SK-N-SH (cell line): ENCODE results near the gene C22orf15. TPM values are rescaled to one million over a fixed set of nuclear protein-coding genes. Genes with fewer than 3 reads are reported as not detected.

Source experiments
- CTCF ChIA-PET: fragments of 300-600, 350-600 bp; formaldehyde crosslinking; extraction: SDS; loops from one replicate; lab custom pipeline; 2021; lab: Yijun Ruan, JAX
- POLR2A ChIA-PET: fragments of 350-600 bp; sonication (Branson Sonifier 250); formaldehyde crosslinking; extraction: SDS; loops from one replicate; lab custom pipeline; 2020; ENCODE audit warnings: antibody characterized with exemption, inconsistent platforms; lab: Yijun Ruan, JAX
- DNase-seq: peaks from one replicate; pipeline ENCODE4 v3.0.0; 2012
- H2AFZ ChIP-seq: fragments of 200-600 bp; sonication (generic); 2 replicates; pipeline ENCODE4 v1.8.1; 2016; ENCODE audit warnings: antibody characterized with exemption, mild to moderate bottlenecking, low read depth
- H3F3A ChIP-seq: fragments of 200-600 bp; sonication (generic); replicated peaks from 2 replicates; pipeline ENCODE3; 2016; ENCODE audit warnings: antibody characterized with exemption, mild to moderate bottlenecking; ENCODE audit not compliant: insufficient read depth
- H3K27ac ChIP-seq, 2 experiments: fragments of 200-500 bp in 1 of 2; fragments of 200-600 bp in 1 of 2; sonication (Bioruptor generic) in 1 of 2; sonication (generic), shearing (Covaris generic) in 1 of 2; 2 replicates each; pipeline versions ENCODE4 v1.5.1 to v1.6.1; 2014 to 2016; ENCODE audit warnings: low read depth in 2 of 2, inconsistent platforms in 1 of 2, low read length in 1 of 2, mild to moderate bottlenecking in 1 of 2, mixed read lengths in 1 of 2
- H3K27me3 ChIP-seq: fragments of 200-600 bp; sonication (generic), shearing (Covaris generic); 2 replicates; pipeline ENCODE4 v1.6.1; 2016; ENCODE audit warnings: mixed run types; ENCODE audit not compliant: insufficient read depth
- H3K36me3 ChIP-seq, 2 experiments: fragments of 200-500 bp in 1 of 2; fragments of 200-600 bp in 1 of 2; sonication (Bioruptor generic) in 1 of 2; sonication (generic) in 1 of 2; replicated peaks in 1 of 2; 2 replicates each; pipeline versions ENCODE3 to v1.5.1; 2014 to 2016; ENCODE audit warnings: low read length in 1 of 2, mild to moderate bottlenecking in 1 of 2; ENCODE audit not compliant: insufficient read depth in 2 of 2, control insufficient read depth in 1 of 2
- H3K4me1 ChIP-seq, 2 experiments: fragments of 200-500 bp in 1 of 2; fragments of 200-600 bp in 1 of 2; sonication (Bioruptor generic) in 1 of 2; sonication (generic), shearing (Covaris generic) in 1 of 2; 2 replicates each; pipeline versions ENCODE4 v1.5.1 to v1.6.1; 2014 to 2016; ENCODE audit warnings: low read depth in 1 of 2, low read length in 1 of 2, mixed run types in 1 of 2; ENCODE audit not compliant: insufficient read depth in 2 of 2, control insufficient read depth in 1 of 2
- H3K4me2 ChIP-seq: fragments of 200-600 bp; sonication (generic), shearing (Covaris generic); 2 replicates; pipeline ENCODE4 v1.6.1; 2017; ENCODE audit warnings: mixed run types
- H3K4me3 ChIP-seq, 2 experiments: fragments of 200-500 bp in 1 of 2; fragments of 200-600 bp in 1 of 2; sonication (Bioruptor generic) in 1 of 2; sonication (generic), shearing (Covaris generic) in 1 of 2; 2 replicates each; pipeline versions ENCODE4 v1.5.1 to v1.8.1; 2014 to 2016; ENCODE audit warnings: low read depth in 2 of 2, inconsistent platforms in 1 of 2, low read length in 1 of 2, mild to moderate bottlenecking in 1 of 2, mixed read lengths in 1 of 2, moderate library complexity in 1 of 2
- H3K79me2 ChIP-seq: fragments of 200-600 bp; sonication (generic); 2 replicates; pipeline ENCODE4 v1.8.1; 2017; ENCODE audit warnings: mild to moderate bottlenecking; ENCODE audit not compliant: insufficient read depth
- H3K9ac ChIP-seq: fragments of 200-600 bp; sonication (generic); 2 replicates; pipeline ENCODE4 v1.6.1; 2017; ENCODE audit warnings: mixed run types
- H3K9me2 ChIP-seq: fragments of 200-600 bp; sonication (generic); 2 replicates; pipeline ENCODE4 v1.6.1; 2017; ENCODE audit warnings: mixed run types
- H3K9me3 ChIP-seq: fragments of 200-600 bp; sonication (generic); 2 replicates; pipeline ENCODE4 v1.6.1; 2017; ENCODE audit warnings: mixed run types, mild to moderate bottlenecking, moderate library complexity
- H4K20me1 ChIP-seq: fragments of 200-600 bp; sonication (generic); 2 replicates; pipeline ENCODE4 v1.6.1; 2017; ENCODE audit warnings: mild to moderate bottlenecking, mixed run types; ENCODE audit not compliant: insufficient read depth
- EP300 ChIP-seq, 2 experiments: IDR thresholded peaks; 2 replicates each; pipeline versions ENCODE4 v1.4.0 to v1.6.1; 2012; ENCODE audit warnings: borderline replicate concordance in 1 of 2, low read depth in 1 of 2, low read length in 1 of 2
- EZH2phosphoT487 ChIP-seq: fragments of 200-600 bp; sonication (generic); IDR thresholded peaks from 2 replicates; pipeline ENCODE4 v1.6.1; 2017; ENCODE audit warnings: low read depth, mixed run types, mild to moderate bottlenecking, antibody characterized with exemption, moderate library complexity, borderline replicate concordance
- FOXJ3 ChIP-seq: sonication (generic); formaldehyde crosslinking; IDR thresholded peaks from 2 replicates; pipeline ENCODE4 v1.5.1; 2020; ENCODE audit warnings: mild to moderate bottlenecking, missing genetic modification reagents
- MAX ChIP-seq: IDR thresholded peaks from 2 replicates; pipeline ENCODE4 v1.4.0; 2012; ENCODE audit warnings: low read depth
- MXI1 ChIP-seq: IDR thresholded peaks from 2 replicates; pipeline ENCODE4 v1.6.1; 2012; ENCODE audit warnings: mild to moderate bottlenecking, low read depth, low read length, improper control_type of control experiment
- NRF1 ChIP-seq: IDR thresholded peaks from 2 replicates; pipeline ENCODE4 v1.6.1; 2012; ENCODE audit warnings: low read depth, mild to moderate bottlenecking, low read length
- POLR2AphosphoS5 ChIP-seq: IDR thresholded peaks from 2 replicates; pipeline ENCODE4 v1.6.1; 2012; ENCODE audit warnings: low read depth, low read length
- TAF1 ChIP-seq: IDR thresholded peaks from 2 replicates; pipeline ENCODE4 v1.6.1; 2012; ENCODE audit warnings: low read depth, mild to moderate bottlenecking, low read length, moderate library complexity, borderline replicate concordance
- WGBS: methylation state at CpG from one replicate; pipeline ENCODE4 v1.1.6; 2017; ENCODE audit warnings: low lambda C conversion rate; 5-methylcytosine and 5-hydroxymethylcytosine counted together
- polyA plus RNA-seq, 3 experiments: library from polyadenylated mRNA; depleted of rRNA; stranded (reverse); fragments of >200 nt; gene quantifications; 2 replicates each; pipeline ENCODE4 v1.2.3, GENCODE V29; 2012

The C22orf15 gene
- polyA plus RNA-seq, 1 of the 3 experiments (the other 2 are of a cell fraction) = 1.6 TPM

GRCh38 chr22:23786752-23787599 lies 24.2 kb downstream of the C22orf15 start, which contains the start of gene SMARCB1:
Gene SMARCB1 (plus strand): TSS chr22:23786966. CDS start chr22:23787170, 204 bp downstream.
- Histone ChIP-seq H3K9ac (peak within 1 kb of the TSS; percentile 99), H3K4me1 (peaks cover 0 to 43% of the 10 kb centered on the region in 2 experiments; a peak in 2 of 4 replicates), H2AFZ (peak within 1 kb of the TSS; percentile 34; the same call in 1 of the 2 replicates), H3F3A (peaks cover 4% of the 10 kb centered on the region), H3K9me3 (no peaks in the 10 kb centered on the region), H3K79me2 (peaks cover 47% of the 10 kb centered on the region), H3K27me3 (no peaks in the 10 kb centered on the region), H3K4me3 (peak within 1 kb of the TSS; percentile 84 to 92), H3K27ac (peak within 1 kb of the TSS; percentile 97 to 98), H3K4me2 (peak within 1 kb of the TSS; percentile 96), H3K36me3 (peaks cover 0 to under 1% of the 10 kb centered on the region in 2 experiments), H4K20me1 (peaks cover 46% of the 10 kb centered on the region), H3K9me2 (no peaks in the 10 kb centered on the region)
- ChIA-PET CTCF (interaction anchor here (0.9 to 5.3 kb wide), 4 partner anchors 9 to 619 kb away, joined by 3 to 36 read pairs (median 3); no protein-coding TSS in a partner anchor), POLR2A (interaction anchor here (1.0 to 1.3 kb wide), 2 partner anchors 12 to 63 kb away, joined by 3 to 4 read pairs; no protein-coding TSS in a partner anchor)
- peak; percentile 98 for DNase-seq
- TF ChIP-seq TAF1 (peak; percentile 23; the same call in 1 of the 2 replicates), MAX (peak; percentile 52; the same call in 1 of the 2 replicates), EZH2phosphoT487 (no peak), POLR2AphosphoS5 (peak; percentile 52; the same call in 1 of the 2 replicates), EP300 (IDR thresholded peaks at IDR 0.05; ENCODE audit: borderline replicate concordance in 1 of 2, low read depth in 1 of 2, low read length in 1 of 2) (no peak; a peak in 1 of 4 replicates), FOXJ3 (CRISPR knock-in tag) (no peak), MXI1 (peak; percentile 65; the same call in 1 of the 2 replicates), NRF1 (peak; percentile 89)
- 1% methylated on average over 26 of the region's 97 CpGs for WGBS

- H3K36me3 ChIP-seq = peaks cover 0 to 6% of the 10 kb centered on the region in 2 experiments
- H3K4me1 ChIP-seq = peaks cover 0 to 48% of the 10 kb centered on the region in 2 experiments; a peak in 2 of 4 replicates
- POLR2A ChIA-PET = no interaction called here
- CTCF ChIA-PET = interaction anchor here (0.7 to 5.3 kb wide), 4 partner anchors 9 to 62 kb away, joined by 3 to 36 read pairs (median 7); partner anchors contain the start of gene CHCHD10
- peaks cover 4% of the 10 kb centered on the region for H3F3A ChIP-seq
- peak overlapping the region; percentile 84 to 92 for H3K4me3 ChIP-seq
- no peaks in the 10 kb centered on the region for H3K9me3 ChIP-seq
- H3K27me3 ChIP-seq = no peaks in the 10 kb centered on the region
- H4K20me1 ChIP-seq = peaks cover 52% of the 10 kb centered on the region
- peak overlapping the region; percentile 34; the same call in 1 of the 2 replicates for H2AFZ ChIP-seq
- TF ChIP-seq EP300 (IDR thresholded peaks at IDR 0.05; ENCODE audit: borderline replicate concordance in 1 of 2, low read depth in 1 of 2, low read length in 1 of 2) = no peak
- TF ChIP-seq TAF1 = peak; percentile 7; the same call in 1 of the 2 replicates
- TF ChIP-seq, all 33 proteins: peak for 1
- 0% methylated on average over 5 of the region's 5 CpGs for WGBS
- Histone ChIP-seq H3K9me2 (no peaks in the 10 kb centered on the region), H3K27ac (peak overlapping the region; percentile 70 to 98; a peak in 3 of 4 replicates), H3K9ac (peak overlapping the region; percentile 99), H3K4me2 (peak overlapping the region; percentile 96), H3K79me2 (peaks cover 53% of the 10 kb centered on the region)
- DNase-seq = no peak
Measured at GRCh38 chr22:23787600-23787896, 24.8 kb downstream of the C22orf15 start.
